ENCODE data around the gene TRERF1.

DNA sequence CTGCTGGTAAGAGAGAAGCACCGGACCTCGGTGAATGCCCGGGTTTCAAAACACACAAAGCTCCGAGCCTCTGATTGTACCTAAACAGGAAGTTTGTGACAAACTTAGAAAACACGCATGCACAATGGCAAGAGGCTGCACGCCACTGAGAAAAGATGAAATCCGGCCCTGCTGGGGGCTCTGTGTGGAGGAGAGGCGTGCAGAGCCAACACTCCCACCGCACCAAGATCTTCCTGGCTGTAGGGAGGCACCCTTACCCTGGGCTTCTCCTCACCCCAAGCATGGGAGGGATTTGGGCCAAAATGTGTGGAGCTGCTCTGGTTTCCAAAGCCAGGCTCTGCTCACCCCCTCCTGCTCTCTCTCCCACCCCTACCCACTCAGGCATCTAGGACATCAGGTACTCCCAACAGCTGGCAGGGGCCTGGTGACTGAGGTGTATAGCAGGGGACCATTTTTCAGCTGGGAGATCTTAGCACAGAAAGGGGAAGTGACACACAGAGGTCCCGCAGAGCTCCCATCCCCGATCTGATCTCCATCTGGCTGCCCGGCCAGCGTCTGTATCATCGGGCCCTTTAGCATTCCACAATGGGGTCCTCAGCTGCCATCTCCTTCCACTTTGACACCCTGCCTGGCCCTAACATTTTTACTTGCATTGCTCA is 84.2 kb downstream of the TRERF1 start:
- TF ChIP-seq EZH2 (optimal IDR thresholded peaks at IDR 0.05; ENCODE audit: low read depth, low read length): no peak
- TF ChIP-seq, protein P1, sequence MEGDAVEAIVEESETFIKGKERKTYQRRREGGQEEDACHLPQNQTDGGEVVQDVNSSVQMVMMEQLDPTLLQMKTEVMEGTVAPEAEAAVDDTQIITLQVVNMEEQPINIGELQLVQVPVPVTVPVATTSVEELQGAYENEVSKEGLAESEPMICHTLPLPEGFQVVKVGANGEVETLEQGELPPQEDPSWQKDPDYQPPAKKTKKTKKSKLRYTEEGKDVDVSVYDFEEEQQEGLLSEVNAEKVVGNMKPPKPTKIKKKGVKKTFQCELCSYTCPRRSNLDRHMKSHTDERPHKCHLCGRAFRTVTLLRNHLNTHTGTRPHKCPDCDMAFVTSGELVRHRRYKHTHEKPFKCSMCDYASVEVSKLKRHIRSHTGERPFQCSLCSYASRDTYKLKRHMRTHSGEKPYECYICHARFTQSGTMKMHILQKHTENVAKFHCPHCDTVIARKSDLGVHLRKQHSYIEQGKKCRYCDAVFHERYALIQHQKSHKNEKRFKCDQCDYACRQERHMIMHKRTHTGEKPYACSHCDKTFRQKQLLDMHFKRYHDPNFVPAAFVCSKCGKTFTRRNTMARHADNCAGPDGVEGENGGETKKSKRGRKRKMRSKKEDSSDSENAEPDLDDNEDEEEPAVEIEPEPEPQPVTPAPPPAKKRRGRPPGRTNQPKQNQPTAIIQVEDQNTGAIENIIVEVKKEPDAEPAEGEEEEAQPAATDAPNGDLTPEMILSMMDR (IDR thresholded peaks at IDR 0.05; ENCODE audit: low read length): no peak

All from MM.1S (cell line).